IPS-NIHi7 (cell line): ENCODE measurements around the gene TPRN.
"Not testable (repeated sequence)": the region's sequence is repeated elsewhere in the genome, so short reads cannot be mapped to it uniquely, and the experiment has no call there.

Source experiments
- DNase-seq: peaks from one replicate; pipeline ENCODE4 v3.0.0; 2012; ENCODE audit warnings: mixed read lengths; ENCODE audit errors: extremely low spot score

Gene TPRN

GRCh38 chr9:137200311-137201204 lies at the start of gene TPRN:
TSS of gene TPRN (minus strand) at chr9:137200741. CDS start at chr9:137200711, 30 bp downstream.
- DNase-seq: peak; percentile 100

GRCh38 chr9:137247916-137248175 lies 47.3 kb upstream of the TPRN start:
- no peak for DNase-seq

- no peak for DNase-seq
Measured at GRCh38 chr9:137247135-137247915, 46.8 kb upstream of the TPRN start.

DNA sequence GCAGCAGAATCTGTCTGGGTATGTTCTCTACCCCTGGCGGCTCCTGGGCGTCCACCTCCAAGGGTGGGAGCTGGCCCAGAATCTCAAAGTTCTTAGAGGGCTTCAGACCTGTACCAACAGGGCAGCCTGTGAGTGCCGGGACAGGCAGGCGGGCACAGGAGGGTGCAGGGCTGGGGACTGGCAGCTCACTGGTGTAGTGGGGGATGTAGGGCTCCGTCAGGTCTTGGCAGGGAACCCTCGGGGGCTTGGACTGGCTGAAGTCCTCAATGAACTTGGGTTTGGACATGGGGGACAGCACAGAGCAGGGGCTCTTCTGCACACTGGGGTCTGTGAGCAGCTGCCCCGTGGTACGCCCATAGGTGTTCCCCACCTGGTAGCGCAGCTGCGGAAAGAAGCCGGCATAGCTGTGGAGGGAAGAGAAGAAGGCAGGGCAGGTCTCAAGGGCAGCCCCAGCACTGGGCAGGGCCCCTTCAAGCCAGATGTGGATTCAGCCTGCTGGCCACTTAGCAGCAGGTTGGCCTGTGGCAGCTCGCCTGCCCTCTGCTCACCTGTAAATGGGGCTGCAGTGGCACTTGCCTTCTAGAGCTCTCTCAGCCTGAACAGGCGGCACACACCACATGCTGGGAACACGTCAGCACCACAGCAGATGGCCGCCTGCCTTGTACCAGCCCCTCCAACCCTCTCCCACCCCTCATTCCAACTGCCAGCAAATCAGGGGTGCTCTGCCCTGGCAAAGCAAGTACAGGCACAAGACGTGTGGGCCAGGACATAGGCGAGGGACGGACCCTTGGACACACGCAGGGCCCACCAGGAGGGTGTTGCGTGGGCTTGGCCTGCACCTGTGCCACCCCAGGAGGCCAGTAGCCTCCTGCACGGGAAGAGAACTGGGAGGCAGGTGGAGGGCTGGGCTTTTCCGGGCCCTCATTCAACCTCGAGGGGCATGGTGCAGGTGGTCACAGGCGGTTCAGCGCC lies 45.2 kb upstream of the TPRN start:
- DNase-seq: no peak

DNA sequence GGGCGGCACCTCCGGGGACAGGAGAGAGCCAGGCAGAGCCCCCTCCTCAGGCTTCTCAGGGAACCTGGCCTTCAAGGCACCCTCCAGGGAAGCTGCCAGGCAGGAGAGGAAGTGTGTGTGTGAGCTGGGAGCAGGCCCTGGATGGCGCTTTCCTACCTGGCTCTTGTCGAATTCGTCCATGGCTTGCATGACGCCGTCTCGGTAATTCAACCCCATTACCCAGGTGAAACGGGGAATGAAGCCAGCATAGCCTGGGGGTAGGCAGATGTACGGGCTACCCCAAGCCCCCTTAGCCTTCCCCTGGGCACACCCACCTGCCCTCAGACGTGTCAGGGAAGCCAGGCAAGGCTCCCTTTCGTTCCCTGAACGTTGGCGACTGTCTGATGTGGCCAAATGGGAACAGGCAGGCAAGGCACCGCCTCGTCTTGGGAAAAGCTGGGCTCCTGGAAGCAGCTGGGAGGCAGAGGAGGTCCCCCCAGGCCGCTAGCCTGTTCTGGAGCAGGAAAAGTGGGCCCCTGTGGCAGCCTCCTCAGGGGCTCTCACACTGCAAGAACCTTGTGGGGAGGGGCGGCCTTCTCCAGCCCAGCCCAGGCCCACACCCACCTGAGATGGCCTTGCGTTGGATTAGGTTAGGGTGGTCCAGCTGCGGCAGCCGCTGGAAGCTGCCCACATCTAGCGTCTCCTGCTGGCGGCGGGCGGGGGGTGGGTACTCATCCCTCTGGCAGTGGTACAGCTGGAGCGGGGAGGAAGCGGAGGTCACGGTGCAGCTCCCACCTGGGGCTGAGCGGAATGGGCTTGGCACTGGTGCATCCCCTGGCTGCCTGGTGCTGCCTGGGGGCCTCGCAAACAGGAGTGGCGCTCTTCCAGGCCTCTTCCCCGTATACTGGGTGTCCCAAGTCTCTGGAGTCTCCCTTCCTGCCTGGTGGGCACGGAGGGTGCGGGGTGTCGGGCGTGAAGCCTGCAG lies 44.2 kb upstream of the TPRN start:
- no peak for DNase-seq

GRCh38 chr9:137243626-137244485 lies 43.3 kb upstream of the TPRN start:
- DNase-seq: no peak

- not testable (repeated sequence) for DNase-seq
Measured at GRCh38 chr9:137243266-137243625, 42.7 kb upstream of the TPRN start.

DNA sequence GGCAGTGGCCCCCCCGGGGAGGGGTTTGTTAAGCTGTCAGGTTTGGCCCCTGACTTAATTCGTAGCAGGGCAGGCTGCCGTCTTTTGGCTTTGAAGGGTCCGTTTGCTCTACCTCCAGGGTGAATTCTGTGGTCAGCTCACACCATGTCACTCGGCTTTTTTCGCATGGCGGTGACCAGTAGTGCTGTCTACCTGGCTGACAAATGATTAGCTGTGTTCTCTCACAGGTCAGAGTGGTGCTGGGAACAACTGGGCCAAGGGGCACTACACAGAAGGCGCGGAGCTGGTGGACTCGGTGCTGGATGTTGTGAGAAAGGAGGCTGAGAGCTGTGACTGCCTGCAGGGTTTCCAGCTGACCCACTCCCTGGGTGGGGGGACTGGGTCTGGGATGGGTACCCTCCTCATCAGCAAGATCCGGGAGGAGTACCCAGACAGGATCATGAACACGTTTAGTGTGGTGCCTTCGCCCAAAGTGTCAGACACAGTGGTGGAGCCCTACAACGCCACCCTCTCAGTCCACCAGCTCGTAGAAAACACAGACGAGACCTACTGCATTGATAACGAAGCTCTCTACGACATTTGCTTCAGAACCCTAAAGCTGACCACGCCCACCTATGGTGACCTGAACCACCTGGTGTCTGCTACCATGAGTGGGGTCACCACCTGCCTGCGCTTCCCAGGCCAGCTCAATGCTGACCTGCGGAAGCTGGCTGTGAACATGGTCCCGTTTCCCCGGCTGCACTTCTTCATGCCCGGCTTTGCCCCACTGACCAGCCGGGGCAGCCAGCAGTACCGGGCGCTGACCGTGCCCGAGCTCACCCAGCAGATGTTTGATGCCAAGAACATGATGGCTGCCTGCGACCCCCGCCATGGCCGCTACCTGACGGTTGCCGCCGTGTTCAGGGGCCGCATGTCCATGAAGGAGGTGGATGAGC lies 42.0 kb upstream of the TPRN start:
- DNase-seq: no peak

DNA sequence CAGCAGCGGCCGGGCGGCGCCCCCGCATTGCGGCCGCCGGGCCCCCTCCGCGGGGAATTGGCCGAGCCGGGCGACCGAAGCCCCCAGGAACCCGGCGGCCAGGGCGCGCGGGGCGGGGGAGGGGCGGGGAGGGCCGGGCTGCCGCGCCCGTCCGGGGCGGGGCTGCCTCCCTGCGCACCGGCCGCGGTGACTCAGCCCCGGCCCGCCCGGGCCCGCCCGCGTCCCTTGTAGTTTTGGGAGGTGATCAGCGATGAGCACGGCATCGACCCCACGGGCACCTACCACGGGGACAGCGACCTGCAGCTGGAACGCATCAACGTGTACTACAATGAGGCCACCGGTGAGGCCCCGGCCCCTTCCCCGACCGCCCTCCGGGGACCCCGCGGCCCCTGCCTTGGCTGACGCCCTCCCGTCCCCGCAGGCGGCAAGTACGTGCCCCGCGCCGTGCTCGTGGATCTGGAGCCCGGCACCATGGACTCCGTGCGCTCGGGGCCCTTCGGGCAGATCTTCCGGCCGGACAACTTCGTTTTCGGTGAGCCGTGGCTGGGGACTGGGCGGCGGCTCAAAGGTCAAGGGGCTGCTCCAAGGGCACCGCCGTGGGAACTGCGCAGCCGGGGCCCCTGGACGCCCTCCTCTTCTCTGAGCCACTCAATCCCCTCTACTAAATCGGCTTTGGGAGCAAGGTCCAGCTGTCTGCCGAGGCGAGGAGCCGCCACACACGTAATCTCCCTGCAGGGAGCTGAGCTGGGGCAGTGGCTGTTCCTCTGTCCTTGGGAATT lies 41.1 kb upstream of the TPRN start:
- DNase-seq: no peak

DNA sequence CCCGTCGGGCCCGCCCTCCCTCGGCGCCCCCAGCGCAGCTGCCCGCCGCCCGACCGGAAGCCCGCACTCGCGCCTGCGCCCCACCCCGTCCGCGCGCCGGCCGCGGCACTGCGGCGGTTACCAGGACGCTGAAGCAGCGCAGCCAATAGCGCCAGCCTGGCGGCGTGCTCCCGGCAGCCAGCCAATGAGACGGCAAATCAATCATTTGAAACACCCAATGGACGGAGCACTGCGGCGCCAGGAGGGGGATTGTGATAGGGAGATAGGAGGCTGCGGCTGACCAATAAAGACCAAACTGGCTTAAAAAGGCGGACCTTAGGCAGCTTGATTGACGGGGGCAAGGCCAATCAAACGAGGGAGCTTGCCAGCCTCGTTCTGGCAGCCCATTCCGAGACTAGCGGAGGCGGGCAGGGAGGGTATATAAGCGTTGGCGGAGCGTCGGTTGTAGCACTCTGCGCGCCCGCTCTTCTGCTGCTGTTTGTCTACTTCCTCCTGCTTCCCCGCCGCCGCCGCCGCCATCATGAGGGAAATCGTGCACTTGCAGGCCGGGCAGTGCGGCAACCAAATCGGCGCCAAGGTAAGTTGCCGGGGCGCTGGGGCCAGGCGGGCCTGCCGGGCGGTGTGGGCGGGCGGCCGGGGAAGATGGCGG lies 40.4 kb upstream of the TPRN start, which contains the start of gene TUBB4B:
TSS of gene TUBB4B (plus strand) at position 447 of the 649 bp plus-strand sequence. CDS start at position 521, 74 bp downstream.
- DNase-seq: peak; percentile 99

GRCh38 chr9:137240318-137240840 lies 39.8 kb upstream of the TPRN start:
- DNase-seq: no peak

- DNase-seq: not testable (repeated sequence)
Measured at GRCh38 chr9:137239541-137240200, 39.1 kb upstream of the TPRN start.

- DNase-seq: no peak
Measured at GRCh38 chr9:137237759-137238726, 37.5 kb upstream of the TPRN start.

DNA sequence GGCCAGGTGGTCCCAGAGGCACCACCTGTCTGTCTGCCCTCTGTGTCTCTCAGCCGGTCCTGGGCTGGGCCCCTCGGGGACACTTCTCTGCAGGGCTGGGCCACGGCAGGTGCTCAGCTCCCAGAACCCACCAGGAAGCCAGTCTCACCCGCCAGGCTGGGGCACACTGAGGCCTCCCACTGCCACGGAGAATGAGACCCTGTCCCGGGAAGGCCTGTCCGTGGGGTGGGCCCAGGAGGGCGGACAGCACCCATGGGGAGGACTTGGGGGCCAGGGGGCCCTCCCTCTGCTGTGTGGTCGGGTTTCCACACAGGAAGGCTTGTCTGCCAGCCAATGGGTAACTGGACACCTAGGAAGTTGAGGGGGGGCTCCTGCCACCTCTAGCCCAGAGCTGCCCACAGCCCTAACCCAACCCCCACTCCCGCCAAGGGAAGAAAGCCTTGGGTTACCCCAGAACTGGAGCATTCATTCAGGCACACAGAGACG lies 36.4 kb upstream of the TPRN start:
- DNase-seq: no peak
